GM06990 (cell line): ENCODE data around the gene EXOC3L4.
"Not testable (repeated sequence)": the region's sequence is repeated elsewhere in the genome, so short reads cannot be mapped to it uniquely, and the experiment has no call there.

Experiments used
- DNase-seq: peaks from one replicate; pipeline ENCODE4 v3.0.0-alpha.2; 2011; ENCODE audit not compliant: insufficient read length; ENCODE audit errors: extremely low read depth
- H3K27me3 ChIP-seq: replicated peaks from 2 replicates; pipeline ENCODE4 v1.6.0; 2011; ENCODE audit warnings: low read length; ENCODE audit not compliant: control insufficient read depth, insufficient read depth
- H3K36me3 ChIP-seq: 2 replicates; pipeline ENCODE4 v1.5.1; 2011; ENCODE audit warnings: low read length; ENCODE audit not compliant: control insufficient read depth, insufficient read depth
- H3K4me3 ChIP-seq: replicated peaks from 2 replicates; pipeline ENCODE4 v1.5.1; 2011; ENCODE audit warnings: low read depth, mild to moderate bottlenecking, control low read depth, low read length
- TF ChIP-seq, protein P1 (sequence below): IDR thresholded peaks from 2 replicates; pipeline ENCODE4 v1.5.1; 2011; ENCODE audit warnings: low read length, control low read depth, mild to moderate bottlenecking, inconsistent platforms; ENCODE audit not compliant: insufficient read depth, poor library complexity, severe bottlenecking

EXOC3L4 gene

DNA sequence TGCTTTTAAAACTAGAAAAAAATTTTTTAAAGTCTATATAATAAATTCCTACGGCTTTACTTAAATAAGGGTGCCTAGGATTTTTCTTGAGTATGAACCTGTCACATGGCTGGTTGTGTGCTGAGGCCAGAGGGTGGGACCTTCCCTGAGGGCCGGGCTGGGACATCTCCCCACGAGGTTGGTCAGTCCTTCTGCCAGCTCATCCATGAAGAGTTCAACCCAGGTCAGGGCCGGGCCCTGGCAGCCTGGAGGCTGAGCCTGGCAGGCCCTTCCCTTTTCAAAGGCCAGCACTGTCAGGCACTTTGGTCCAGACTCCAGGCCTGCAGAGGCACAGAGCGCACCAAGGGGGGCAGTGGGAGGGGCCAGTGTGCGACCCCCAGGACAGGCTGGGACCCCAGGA, 60.5 kb downstream of the EXOC3L4 start:
- H3K27me3 ChIP-seq = no peaks in the 10 kb centered on the region
- no peaks in the 10 kb centered on the region for H3K36me3 ChIP-seq
- TF ChIP-seq, protein P1, sequence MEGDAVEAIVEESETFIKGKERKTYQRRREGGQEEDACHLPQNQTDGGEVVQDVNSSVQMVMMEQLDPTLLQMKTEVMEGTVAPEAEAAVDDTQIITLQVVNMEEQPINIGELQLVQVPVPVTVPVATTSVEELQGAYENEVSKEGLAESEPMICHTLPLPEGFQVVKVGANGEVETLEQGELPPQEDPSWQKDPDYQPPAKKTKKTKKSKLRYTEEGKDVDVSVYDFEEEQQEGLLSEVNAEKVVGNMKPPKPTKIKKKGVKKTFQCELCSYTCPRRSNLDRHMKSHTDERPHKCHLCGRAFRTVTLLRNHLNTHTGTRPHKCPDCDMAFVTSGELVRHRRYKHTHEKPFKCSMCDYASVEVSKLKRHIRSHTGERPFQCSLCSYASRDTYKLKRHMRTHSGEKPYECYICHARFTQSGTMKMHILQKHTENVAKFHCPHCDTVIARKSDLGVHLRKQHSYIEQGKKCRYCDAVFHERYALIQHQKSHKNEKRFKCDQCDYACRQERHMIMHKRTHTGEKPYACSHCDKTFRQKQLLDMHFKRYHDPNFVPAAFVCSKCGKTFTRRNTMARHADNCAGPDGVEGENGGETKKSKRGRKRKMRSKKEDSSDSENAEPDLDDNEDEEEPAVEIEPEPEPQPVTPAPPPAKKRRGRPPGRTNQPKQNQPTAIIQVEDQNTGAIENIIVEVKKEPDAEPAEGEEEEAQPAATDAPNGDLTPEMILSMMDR = no peak
- H3K4me3 ChIP-seq = no peak overlapping the region
- DNase-seq = no peak

GRCh38 chr14:103155416-103155815, 60.9 kb downstream of the EXOC3L4 start:
- H3K4me3 ChIP-seq, DNase-seq, H3K36me3 ChIP-seq, H3K27me3 ChIP-seq: not testable (repeated sequence)

DNA sequence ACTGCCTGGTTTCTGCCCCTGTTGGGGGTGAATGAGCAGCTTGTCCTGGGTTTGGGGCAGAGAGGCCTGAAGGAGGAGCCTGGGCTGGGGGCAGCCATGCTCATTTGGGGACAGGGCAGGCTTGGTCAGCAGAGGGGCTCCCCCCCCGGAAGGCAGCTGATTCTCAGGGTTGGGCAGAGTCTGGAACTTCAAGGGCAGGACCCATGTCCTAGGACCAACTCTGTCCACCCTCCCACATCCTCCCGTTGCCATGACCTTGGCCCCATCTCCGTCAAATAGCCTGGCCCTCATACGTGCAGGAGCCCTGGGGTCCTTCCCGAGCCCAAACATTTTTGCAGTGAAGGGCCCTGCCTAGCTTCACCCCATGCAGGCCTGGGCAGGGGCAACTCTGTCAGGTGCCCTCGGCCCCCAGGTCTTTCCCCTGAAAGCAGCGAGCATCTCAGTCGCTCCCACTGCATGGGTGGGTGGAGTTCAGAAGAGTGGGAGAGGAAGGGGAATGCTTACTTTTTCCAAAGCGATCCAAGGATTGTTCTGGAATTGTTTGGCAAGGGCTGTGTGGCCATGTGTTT, 61.4 kb downstream of the EXOC3L4 start:
- DNase-seq = no peak
- H3K27me3 ChIP-seq = no peaks in the 10 kb centered on the region
- no peak overlapping the region for H3K4me3 ChIP-seq
- no peaks in the 10 kb centered on the region for H3K36me3 ChIP-seq
- TF ChIP-seq, protein P1 = no peak

GRCh38 chr14:103156651-103157378, 62.3 kb downstream of the EXOC3L4 start:
- Histone ChIP-seq H3K27me3 (no peaks in the 10 kb centered on the region; the same call in 1 of the 2 replicates), H3K4me3 (no peak overlapping the region), H3K36me3 (no peaks in the 10 kb centered on the region)
- TF ChIP-seq, protein P1 = no peak
- no peak for DNase-seq

GRCh38 chr14:103157969-103158368, 63.4 kb downstream of the EXOC3L4 start:
- Histone ChIP-seq H3K27me3 (no peaks in the 10 kb centered on the region; the same call in 1 of the 2 replicates), H3K4me3 (no peak overlapping the region), H3K36me3 (no peaks in the 10 kb centered on the region)
- DNase-seq = no peak
- TF ChIP-seq, protein P1 = no peak

GRCh38 chr14:103158688-103159087, 64.2 kb downstream of the EXOC3L4 start:
- no peak for DNase-seq
- TF ChIP-seq, protein P1 = no peak
- H3K36me3 ChIP-seq = no peaks in the 10 kb centered on the region
- H3K27me3 ChIP-seq = no peaks in the 10 kb centered on the region; the same call in 1 of the 2 replicates
- no peak overlapping the region for H3K4me3 ChIP-seq
